GM18951 (cell line): ENCODE measurements around the gene ONECUT2.

Source experiments
- POLR2A ChIP-seq: IDR thresholded peaks from 4 replicates; pipeline ENCODE4 v1.6.1; 2011; ENCODE audit warnings: mild to moderate bottlenecking; ENCODE audit not compliant: insufficient read length, insufficient read depth; ENCODE audit errors: extremely low read depth
- in situ Hi-C: fragments of 300-500 bp; cut with MboI; formaldehyde crosslinking; loops from one replicate; pipeline ENCODE4 v1.12.0; 2022; ENCODE audit warnings: low sequenced_read_pairs, mixed read lengths, inconsistent platforms; ENCODE audit not compliant: unreplicated experiment

ONECUT2 gene

DNA sequence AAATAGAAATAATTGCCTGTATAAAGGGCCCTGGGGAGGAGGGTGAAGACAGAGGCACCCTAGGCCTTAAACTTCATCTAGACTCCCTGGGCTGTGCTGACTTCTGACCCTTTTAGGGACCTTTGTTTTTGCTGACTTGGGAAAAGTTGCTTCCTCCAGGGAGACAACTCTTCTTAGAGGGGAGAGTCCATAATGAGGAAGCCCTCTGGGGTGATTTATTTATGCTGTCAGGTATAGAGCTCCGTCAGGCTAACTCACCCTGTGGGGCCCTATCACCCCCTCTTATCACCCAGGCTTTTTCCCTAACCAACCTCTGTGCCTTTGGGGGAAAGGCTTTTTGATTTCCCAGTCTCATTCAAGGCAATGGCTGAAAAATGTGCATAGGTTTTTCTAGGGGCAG lies 8.1 kb downstream of the ONECUT2 start:
- in situ Hi-C loops: loop anchor here (25.0 kb wide), 1 partner anchor 581 kb away; no protein-coding TSS in a partner anchor
- no peak for TF ChIP-seq POLR2A

DNA sequence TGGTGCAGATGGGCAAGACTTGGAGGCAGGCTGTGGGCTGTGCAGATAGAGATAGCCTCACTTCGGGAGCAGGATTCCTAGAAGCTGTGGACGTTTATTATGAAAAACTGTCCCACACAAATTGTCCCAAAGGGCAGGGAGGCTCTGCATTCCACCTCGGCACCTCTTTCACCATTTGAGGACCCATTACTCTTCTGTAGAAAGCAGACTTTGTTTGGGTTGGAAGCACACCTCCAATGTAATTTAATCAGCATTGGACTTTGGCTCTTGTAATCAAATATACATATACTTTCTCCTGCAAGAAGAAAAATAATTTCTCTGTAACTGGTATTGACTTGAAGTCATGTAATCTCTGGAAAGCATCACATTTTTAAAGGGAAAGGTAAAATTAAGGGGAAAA lies 8.5 kb downstream of the ONECUT2 start:
- TF ChIP-seq POLR2A: no peak
- in situ Hi-C loops: loop anchor here (25.0 kb wide), 1 partner anchor 581 kb away; no protein-coding TSS in a partner anchor

- in situ Hi-C loops: loop anchor here (25.0 kb wide), 1 partner anchor 582 kb away; no protein-coding TSS in a partner anchor
- TF ChIP-seq POLR2A: no peak
Measured at GRCh38 chr18:57444301-57444759, 9.2 kb downstream of the ONECUT2 start.

DNA sequence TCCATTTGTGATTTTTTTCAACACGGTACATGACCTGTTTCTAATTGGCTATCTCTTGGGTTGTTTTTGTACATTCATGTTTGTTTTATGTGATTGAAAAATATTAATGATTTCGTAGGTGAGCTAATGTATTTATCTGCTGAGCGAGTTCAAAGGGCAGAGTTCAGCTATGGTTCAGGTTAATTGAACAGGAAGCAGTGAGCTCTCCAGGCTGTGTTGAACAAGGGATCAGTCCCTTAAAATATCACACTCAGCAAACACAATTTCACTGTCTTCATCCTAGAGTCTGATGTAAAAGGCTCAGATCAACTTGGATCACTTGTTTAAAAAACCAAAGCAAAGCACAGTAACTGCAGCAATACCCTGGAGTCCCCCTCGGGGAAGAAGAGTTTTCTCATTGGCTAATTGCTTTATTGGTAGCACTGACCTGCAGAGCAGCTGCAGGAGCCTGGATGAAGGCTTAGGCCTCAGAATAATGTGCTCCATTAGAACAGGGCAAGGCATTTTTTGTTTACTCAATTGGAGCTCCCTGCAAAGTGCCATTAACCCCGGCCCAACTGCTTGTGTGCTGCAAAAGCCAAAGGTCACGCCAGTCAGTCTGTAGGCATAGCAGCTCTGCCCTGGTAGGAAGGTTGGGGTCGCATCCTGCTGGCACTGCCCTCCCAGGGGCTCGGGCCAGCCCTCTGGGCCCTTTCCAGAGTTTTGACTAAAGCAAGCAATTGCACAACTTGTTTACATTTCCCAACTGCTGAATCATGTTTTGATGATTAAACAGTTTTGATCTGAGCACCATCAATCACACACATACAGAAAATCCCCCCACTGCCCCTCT lies 10.5 kb downstream of the ONECUT2 start:
- in situ Hi-C loops: loop anchor here (25.0 kb wide), 1 partner anchor 583 kb away; no protein-coding TSS in a partner anchor
- TF ChIP-seq POLR2A: no peak

DNA sequence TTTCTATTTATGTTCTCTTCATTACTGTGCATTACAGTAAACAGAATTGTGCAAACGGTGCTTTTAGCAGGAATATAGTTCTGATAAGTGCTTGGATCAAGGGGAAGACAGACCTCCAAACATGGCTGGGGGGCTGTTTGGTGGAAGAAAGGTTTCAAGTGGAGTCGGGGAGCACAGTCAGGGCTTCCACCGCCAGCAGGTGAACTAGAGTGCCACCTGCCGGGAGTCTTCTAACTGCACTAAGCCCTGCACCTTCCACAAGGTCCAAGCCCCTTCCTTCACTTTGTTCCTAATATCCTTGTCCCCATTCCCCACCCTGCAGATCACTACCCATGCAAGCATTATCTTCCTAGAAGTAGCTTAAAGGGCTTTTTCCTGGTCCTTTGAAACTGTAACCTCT lies 11.1 kb downstream of the ONECUT2 start:
- in situ Hi-C loops: loop anchor here (25.0 kb wide), 1 partner anchor 584 kb away; no protein-coding TSS in a partner anchor
- no peak for TF ChIP-seq POLR2A

GRCh38 chr18:57447154-57447621 lies 12.0 kb downstream of the ONECUT2 start:
- TF ChIP-seq POLR2A: no peak
- in situ Hi-C loops: loop anchor here (25.0 kb wide), 1 partner anchor 585 kb away; no protein-coding TSS in a partner anchor

DNA sequence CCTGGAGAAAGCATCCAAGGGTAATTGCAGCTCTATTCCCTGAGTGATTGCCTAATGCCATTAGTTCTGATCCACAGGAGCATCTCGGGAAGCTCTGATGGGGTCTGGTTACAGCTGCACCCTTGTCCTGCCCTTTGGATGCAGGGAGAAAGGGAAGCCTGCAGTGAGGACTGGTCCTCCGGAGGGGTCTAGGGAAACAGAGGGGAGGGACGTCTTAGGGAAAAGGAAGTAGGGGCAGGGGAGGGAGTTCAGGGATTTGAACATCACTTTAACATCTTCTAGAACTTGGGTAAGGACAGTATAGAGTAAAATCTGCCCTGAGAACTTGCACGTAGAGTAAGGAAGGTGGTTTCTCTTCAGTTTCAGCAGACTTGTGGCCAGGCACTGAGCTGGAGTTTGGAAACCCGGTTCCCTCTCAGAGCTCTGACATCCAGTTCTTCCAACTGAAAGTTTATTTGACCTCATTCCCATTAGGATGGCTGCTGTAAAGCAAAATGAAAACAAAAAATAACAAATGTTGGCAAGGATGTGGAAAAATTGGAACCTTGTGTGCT lies 20.5 kb downstream of the ONECUT2 start:
- no peak for TF ChIP-seq POLR2A
- in situ Hi-C loops: no loop called here

DNA sequence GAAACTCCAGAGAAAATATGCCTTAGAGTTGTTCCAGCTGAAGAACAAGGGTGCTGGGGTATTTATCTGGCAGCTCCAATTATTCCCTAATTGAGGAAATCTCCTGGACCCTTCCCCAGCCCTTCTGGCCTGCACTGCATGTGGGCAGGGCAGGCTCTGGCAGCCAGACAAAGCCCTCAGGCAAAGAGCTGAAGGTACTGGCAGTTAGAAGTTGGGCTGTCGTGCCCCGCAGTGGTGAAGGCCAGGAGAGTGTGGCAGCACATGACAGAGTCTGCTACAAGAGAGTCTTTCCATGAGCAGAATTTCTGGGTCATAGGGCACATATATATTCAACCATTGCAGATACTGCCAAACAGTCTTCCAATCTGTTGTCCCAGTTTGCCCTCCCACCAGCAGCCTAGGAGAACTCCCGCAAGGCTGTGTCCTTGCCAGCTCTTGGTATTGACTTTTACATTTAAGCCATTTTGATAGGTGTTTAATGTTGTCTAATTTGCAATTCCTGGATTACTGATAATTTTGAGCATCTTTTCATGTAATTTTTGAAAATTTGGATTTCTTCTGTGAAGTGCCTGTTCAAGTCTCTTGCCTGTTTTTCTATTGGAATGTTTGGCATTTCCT lies 26.6 kb downstream of the ONECUT2 start:
- TF ChIP-seq POLR2A: no peak
- in situ Hi-C loops: no loop called here

DNA sequence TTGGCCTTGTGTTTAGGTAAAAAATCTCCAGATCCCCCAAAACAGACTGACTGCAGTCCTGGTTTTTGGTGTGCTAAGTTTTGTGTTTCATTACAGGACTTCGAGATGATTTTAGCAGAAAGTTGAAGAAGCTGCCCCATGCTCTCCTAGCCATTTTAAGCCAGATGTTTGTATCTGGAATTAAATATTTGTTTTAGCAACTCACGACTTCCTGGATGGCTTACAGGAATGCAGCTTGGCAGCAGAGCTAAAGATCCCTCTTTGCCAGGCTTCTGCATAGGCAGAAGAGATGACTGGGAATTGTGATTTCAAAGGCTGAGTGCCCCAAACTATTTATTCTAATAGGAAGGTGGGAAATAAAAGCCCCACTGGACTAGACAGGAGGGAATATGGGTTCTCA lies 31.1 kb downstream of the ONECUT2 start:
- no peak for TF ChIP-seq POLR2A
- in situ Hi-C loops: no loop called here

- in situ Hi-C loops: no loop called here
- no peak for TF ChIP-seq POLR2A
Measured at GRCh38 chr18:57466745-57467409, 31.7 kb downstream of the ONECUT2 start.

DNA sequence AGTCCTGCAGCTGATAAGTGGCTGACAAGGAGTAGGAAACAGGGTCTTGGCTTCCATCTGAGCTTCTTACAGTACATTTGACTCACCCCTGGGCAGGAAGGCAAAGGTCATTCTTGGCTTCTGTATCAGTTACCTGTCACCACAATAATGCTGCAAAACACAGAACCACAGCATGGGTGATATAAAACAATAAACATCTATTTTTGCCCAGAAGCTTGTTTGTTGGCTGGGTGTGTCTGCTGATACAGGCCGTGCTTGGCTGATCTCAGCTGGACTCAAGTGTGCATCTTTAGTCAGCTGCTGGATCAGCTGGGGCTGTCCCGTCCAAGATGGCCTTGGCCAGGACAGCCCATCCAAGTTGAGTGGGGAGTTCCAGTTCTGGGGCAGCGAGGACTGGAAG lies 34.7 kb downstream of the ONECUT2 start:
- in situ Hi-C loops: no loop called here
- no peak for TF ChIP-seq POLR2A

GRCh38 chr18:57475408-57475807 lies 40.2 kb downstream of the ONECUT2 start:
- no peak for TF ChIP-seq POLR2A

GRCh38 chr18:57475903-57476302 lies 40.7 kb downstream of the ONECUT2 start:
- no peak for TF ChIP-seq POLR2A
- in situ Hi-C loops: no loop called here

More at GRCh38 chr18:57475408-57475807, 40.2 kb downstream of the ONECUT2 start:
- in situ Hi-C loops: no loop called here
